ENCODE measurements around the gene VANGL2. TPM values are rescaled to one million over a fixed set of nuclear protein-coding genes. Genes with fewer than 3 reads are reported as not detected.
"Not testable (repeated sequence)": the region's sequence is repeated elsewhere in the genome, so short reads cannot be mapped to it uniquely, and the experiment has no call there.

The VANGL2 gene
- total RNA-seq, 1 experiment from 2014 or later: not detected

- no peaks in the 10 kb centered on the region for H3K9me3 ChIP-seq
- H3K36me3 ChIP-seq: no peaks in the 10 kb centered on the region
- no peak for DNase-seq
- no peak within 1 kb of the TSS for H3K4me3 ChIP-seq
- H3K27me3 ChIP-seq: no peaks in the 10 kb centered on the region
These were observed 33.4 kb upstream of the VANGL2 start, which contains the start of gene NHLH1 for GRCh38 chr1:160366731-160367515. TSS of gene NHLH1 (plus strand) at chr1:160367071. CDS start at chr1:160370732, 3,661 bp downstream.

GRCh38 chr1:160367516-160367900 lies 32.9 kb upstream of the VANGL2 start:
- Histone ChIP-seq H3K4me3 (no peak overlapping the region), H3K9me3 (no peaks in the 10 kb centered on the region), H3K27me3 (no peaks in the 10 kb centered on the region), H3K36me3 (no peaks in the 10 kb centered on the region)
- DNase-seq: no peak

GRCh38 chr1:160367934-160368923 lies 32.1 kb upstream of the VANGL2 start:
- H3K36me3 ChIP-seq: no peaks in the 10 kb centered on the region
- DNase-seq: no peak
- no peaks in the 10 kb centered on the region for H3K9me3 ChIP-seq
- H3K4me3 ChIP-seq: no peak overlapping the region
- no peaks in the 10 kb centered on the region for H3K27me3 ChIP-seq

- no peak overlapping the region for H3K4me3 ChIP-seq
- no peak for DNase-seq
- H3K27me3 ChIP-seq: no peaks in the 10 kb centered on the region
- H3K36me3 ChIP-seq: no peaks in the 10 kb centered on the region
- no peaks in the 10 kb centered on the region for H3K9me3 ChIP-seq
These were observed 31.3 kb upstream of the VANGL2 start for GRCh38 chr1:160369087-160369486.

GRCh38 chr1:160370561-160371345 lies 29.6 kb upstream of the VANGL2 start:
- H3K9me3 ChIP-seq: no peaks in the 10 kb centered on the region
- no peaks in the 10 kb centered on the region for H3K27me3 ChIP-seq
- H3K4me3 ChIP-seq: no peak overlapping the region
- DNase-seq: no peak
- H3K36me3 ChIP-seq: no peaks in the 10 kb centered on the region

GRCh38 chr1:160371346-160371631 lies 29.1 kb upstream of the VANGL2 start:
- no peak for DNase-seq

GRCh38 chr1:160371756-160372155 lies 28.6 kb upstream of the VANGL2 start:
- H3K27me3 ChIP-seq: no peaks in the 10 kb centered on the region
- H3K36me3 ChIP-seq: no peaks in the 10 kb centered on the region
- H3K9me3 ChIP-seq: no peaks in the 10 kb centered on the region
- no peak for DNase-seq
- H3K4me3 ChIP-seq: no peak overlapping the region

More at GRCh38 chr1:160371346-160371631, 29.1 kb upstream of the VANGL2 start:
- Histone ChIP-seq H3K9me3 (no peaks in the 10 kb centered on the region), H3K4me3 (no peak overlapping the region), H3K27me3 (no peaks in the 10 kb centered on the region), H3K36me3 (no peaks in the 10 kb centered on the region)

GRCh38 chr1:160373696-160374095 lies 26.7 kb upstream of the VANGL2 start:
- no peak overlapping the region for H3K4me3 ChIP-seq
- no peak for DNase-seq
- H3K27me3 ChIP-seq: no peaks in the 10 kb centered on the region
- H3K9me3 ChIP-seq: no peaks in the 10 kb centered on the region
- no peaks in the 10 kb centered on the region for H3K36me3 ChIP-seq

GRCh38 chr1:160374306-160375110 lies 25.9 kb upstream of the VANGL2 start:
- Histone ChIP-seq H3K27me3 (no peaks in the 10 kb centered on the region), H3K36me3 (no peaks in the 10 kb centered on the region), H3K4me3 (no peak overlapping the region), H3K9me3 (no peaks in the 10 kb centered on the region)
- DNase-seq: no peak

- H3K9me3 ChIP-seq: no peaks in the 10 kb centered on the region
- H3K4me3 ChIP-seq: no peak overlapping the region
- H3K27me3 ChIP-seq: no peaks in the 10 kb centered on the region
- H3K36me3 ChIP-seq: no peaks in the 10 kb centered on the region
- DNase-seq: no peak
These were observed 24.4 kb upstream of the VANGL2 start for GRCh38 chr1:160375788-160376524.

- DNase-seq: no peak
- no peaks in the 10 kb centered on the region for H3K27me3 ChIP-seq
These were observed 23.7 kb upstream of the VANGL2 start for GRCh38 chr1:160376525-160377131.

GRCh38 chr1:160377585-160378206 lies 22.7 kb upstream of the VANGL2 start:
- Histone ChIP-seq H3K4me3 (no peak overlapping the region), H3K36me3 (no peaks in the 10 kb centered on the region), H3K27me3 (no peaks in the 10 kb centered on the region), H3K9me3 (no peaks in the 10 kb centered on the region)
- DNase-seq: no peak

More at GRCh38 chr1:160376525-160377131, 23.7 kb upstream of the VANGL2 start:
- Histone ChIP-seq H3K9me3 (no peaks in the 10 kb centered on the region), H3K4me3 (no peak overlapping the region), H3K36me3 (no peaks in the 10 kb centered on the region)

GRCh38 chr1:160384812-160385211 lies 15.6 kb upstream of the VANGL2 start:
- H3K36me3 ChIP-seq, DNase-seq, H3K4me3 ChIP-seq, H3K27me3 ChIP-seq, H3K9me3 ChIP-seq: not testable (repeated sequence)

- H3K4me3 ChIP-seq, H3K36me3 ChIP-seq, DNase-seq, H3K27me3 ChIP-seq, H3K9me3 ChIP-seq: not testable (repeated sequence)
These were observed 12.0 kb upstream of the VANGL2 start for GRCh38 chr1:160388406-160388805.

GRCh38 chr1:160394673-160395072 lies 5.7 kb upstream of the VANGL2 start:
- Histone ChIP-seq H3K9me3 (no peaks in the 10 kb centered on the region), H3K4me3 (no peak overlapping the region), H3K27me3 (peaks cover 3% of the 10 kb centered on the region; the same call in 1 of the 2 replicates), H3K36me3 (no peaks in the 10 kb centered on the region)
- no peak for DNase-seq
